HG03045 (cell line): ENCODE data around the gene DUOXA1.

Source experiments
- ATAC-seq: cut with Tn5 transposase; IDR thresholded peaks from one replicate; pipeline ENCODE4 v1.9.1; 2021; ENCODE audit warnings: mild to moderate bottlenecking, moderate library complexity; ENCODE audit not compliant: unreplicated experiment

DUOXA1 gene

GRCh38 chr15:45129651-45130129 lies at the start of gene DUOXA1, which contains the start of gene DUOX1:
Gene DUOXA1, minus strand, starts transcription at chr15:45129879. Its CDS starts 6,865 bp downstream, at chr15:45123014.
Gene DUOX1, plus strand, starts transcription at chr15:45129994. Its CDS starts 1,973 bp downstream, at chr15:45131967.
- ATAC-seq, result no peak

GRCh38 chr15:45177285-45177684 lies 47.6 kb upstream of the DUOXA1 start:
- ATAC-seq, result no peak

GRCh38 chr15:45174577-45174976 lies 44.9 kb upstream of the DUOXA1 start:
- no peak for ATAC-seq

- ATAC-seq, result no peak
Measured at GRCh38 chr15:45174069-45174468, 44.4 kb upstream of the DUOXA1 start.

GRCh38 chr15:45171912-45172311 lies 42.2 kb upstream of the DUOXA1 start:
- no peak for ATAC-seq

- ATAC-seq, result no peak
Measured at GRCh38 chr15:45169608-45170480, 40.2 kb upstream of the DUOXA1 start.

- ATAC-seq, result no peak
Measured at GRCh38 chr15:45168751-45169551, 39.3 kb upstream of the DUOXA1 start.

- no peak for ATAC-seq
Measured at GRCh38 chr15:45168286-45168685, 38.6 kb upstream of the DUOXA1 start.

- ATAC-seq, result no peak
Measured at GRCh38 chr15:45167631-45168205, 38.0 kb upstream of the DUOXA1 start.

- peak; percentile 92 for ATAC-seq
Measured at GRCh38 chr15:45166834-45167630, 37.4 kb upstream of the DUOXA1 start.

GRCh38 chr15:45165536-45165935 lies 35.9 kb upstream of the DUOXA1 start:
- ATAC-seq, result no peak

GRCh38 chr15:45164914-45165313 lies 35.2 kb upstream of the DUOXA1 start:
- ATAC-seq, result no peak

GRCh38 chr15:45163508-45163856 lies 33.8 kb upstream of the DUOXA1 start:
- no peak for ATAC-seq

GRCh38 chr15:45162771-45163507 lies 33.3 kb upstream of the DUOXA1 start:
- ATAC-seq, result no peak

- ATAC-seq, result no peak
Measured at GRCh38 chr15:45161666-45162065, 32.0 kb upstream of the DUOXA1 start.

- no peak for ATAC-seq
Measured at GRCh38 chr15:45157974-45158373, 28.3 kb upstream of the DUOXA1 start.

GRCh38 chr15:45156744-45157455 lies 27.2 kb upstream of the DUOXA1 start:
- ATAC-seq, result no peak

GRCh38 chr15:45155739-45156138 lies 26.1 kb upstream of the DUOXA1 start:
- no peak for ATAC-seq
